GM23338 (cell line): ENCODE results near the gene HK1.

Experiments used
- CREB1 ChIP-seq: fragments of 250-450 bp; sonication (Bioruptor Pico); IDR thresholded peaks from 2 replicates; pipeline ENCODE4 v1.5.0; 2020; ENCODE audit warnings: low read depth, mild to moderate bottlenecking, moderate library complexity
- EZH2 ChIP-seq: fragments of 200-600 bp; sonication (generic); IDR thresholded peaks from one replicate; pipeline ENCODE4 v1.8.0; 2017; ENCODE audit warnings: antibody characterized with exemption, mild to moderate bottlenecking, low read depth; ENCODE audit not compliant: unreplicated experiment
- EZH2phosphoT487 ChIP-seq: fragments of 200-600 bp; sonication (generic); IDR thresholded peaks from one replicate; pipeline ENCODE4 v1.8.1; 2018; ENCODE audit warnings: antibody characterized with exemption; ENCODE audit not compliant: unreplicated experiment
- POLR2AphosphoS5 ChIP-seq: IDR thresholded peaks from 2 replicates; pipeline ENCODE4 v1.6.1; 2016; ENCODE audit warnings: antibody characterized with exemption, low read depth
- TF ChIP-seq, protein P1 (sequence below), 2 experiments: fragments of 200-600 bp in 1 of 2; sonication (generic) in 1 of 2; conservative IDR thresholded peaks; 2 replicates each; pipeline versions ENCODE4 v1.5.1 to v1.6.1; 2016 to 2017; ENCODE audit warnings: antibody characterized with exemption in 2 of 2, low read depth in 2 of 2, mild to moderate bottlenecking in 2 of 2, moderate library complexity in 1 of 2

DNA sequence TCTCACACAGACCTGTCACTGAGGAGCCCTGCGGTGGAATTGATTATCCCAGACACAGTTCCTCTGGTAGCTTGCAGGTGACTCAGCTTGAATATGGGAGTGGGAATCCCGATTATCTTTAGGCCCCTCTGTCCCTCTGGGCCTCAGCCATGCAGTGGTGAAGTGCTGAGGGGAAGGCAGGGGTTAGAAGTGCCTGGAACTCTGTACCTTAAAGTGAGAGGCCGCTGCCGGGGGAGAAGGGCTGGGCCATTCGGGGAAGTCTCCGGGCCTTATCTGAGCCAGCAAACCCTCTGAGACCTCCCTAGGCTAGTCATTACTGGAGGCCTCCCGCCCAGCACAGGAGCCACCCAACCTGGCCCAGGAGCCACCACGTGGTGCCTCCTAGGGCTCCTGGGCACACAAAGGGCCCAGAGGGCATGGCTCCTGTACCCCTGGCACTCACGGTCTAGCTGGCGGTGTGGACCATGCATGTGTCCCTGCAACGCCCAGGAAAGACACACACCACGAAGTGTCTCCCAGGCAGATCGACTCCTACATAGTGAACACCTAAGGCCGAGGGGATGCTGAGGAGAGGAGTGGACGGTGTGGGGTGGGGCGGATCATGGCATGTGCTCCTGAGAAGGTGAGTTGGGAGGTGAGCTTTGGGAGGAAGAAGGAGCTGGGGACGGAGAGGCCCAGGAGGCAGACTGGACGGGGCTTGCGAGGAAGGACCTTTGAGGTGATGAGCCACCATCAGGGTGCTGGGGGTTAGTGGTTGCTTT, 56.2 kb downstream of the HK1 start:
- TF ChIP-seq, protein P1, sequence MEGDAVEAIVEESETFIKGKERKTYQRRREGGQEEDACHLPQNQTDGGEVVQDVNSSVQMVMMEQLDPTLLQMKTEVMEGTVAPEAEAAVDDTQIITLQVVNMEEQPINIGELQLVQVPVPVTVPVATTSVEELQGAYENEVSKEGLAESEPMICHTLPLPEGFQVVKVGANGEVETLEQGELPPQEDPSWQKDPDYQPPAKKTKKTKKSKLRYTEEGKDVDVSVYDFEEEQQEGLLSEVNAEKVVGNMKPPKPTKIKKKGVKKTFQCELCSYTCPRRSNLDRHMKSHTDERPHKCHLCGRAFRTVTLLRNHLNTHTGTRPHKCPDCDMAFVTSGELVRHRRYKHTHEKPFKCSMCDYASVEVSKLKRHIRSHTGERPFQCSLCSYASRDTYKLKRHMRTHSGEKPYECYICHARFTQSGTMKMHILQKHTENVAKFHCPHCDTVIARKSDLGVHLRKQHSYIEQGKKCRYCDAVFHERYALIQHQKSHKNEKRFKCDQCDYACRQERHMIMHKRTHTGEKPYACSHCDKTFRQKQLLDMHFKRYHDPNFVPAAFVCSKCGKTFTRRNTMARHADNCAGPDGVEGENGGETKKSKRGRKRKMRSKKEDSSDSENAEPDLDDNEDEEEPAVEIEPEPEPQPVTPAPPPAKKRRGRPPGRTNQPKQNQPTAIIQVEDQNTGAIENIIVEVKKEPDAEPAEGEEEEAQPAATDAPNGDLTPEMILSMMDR (conservative IDR thresholded peaks at IDR 0.05; ENCODE audit: low read depth in 2 of 2), result no peak
- TF ChIP-seq POLR2AphosphoS5, result no peak
- no peak for TF ChIP-seq CREB1 (CRISPR knock-in tag)
- TF ChIP-seq EZH2, result no peak
- no peak for TF ChIP-seq EZH2phosphoT487
